K562 (cell line): Measurements from ENCODE around the gene CNOT11.

ENCODE experiments used
- ARID2 ChIP-seq: fragments of 450-650 bp; IDR thresholded peaks from 2 replicates; pipeline ENCODE4 v1.6.1; 2017; ENCODE audit warnings: antibody characterized with exemption, mild to moderate bottlenecking
- EP300 ChIP-seq: IDR thresholded peaks from 2 replicates; pipeline ENCODE4 v1.6.1; 2012; ENCODE audit warnings: low read length, improper control_type of control experiment
- LCOR ChIP-seq: sonication (generic); formaldehyde crosslinking; IDR thresholded peaks from 2 replicates; pipeline ENCODE4 v1.8.0; 2022; ENCODE audit warnings: mild to moderate bottlenecking, missing genetic modification reagents
- POLR2AphosphoS5 ChIP-seq: IDR thresholded peaks from 2 replicates; pipeline ENCODE4 v1.6.1; 2011; ENCODE audit warnings: mild to moderate bottlenecking, low read depth, low read length, moderate library complexity; ENCODE audit not compliant: control insufficient read depth, insufficient read depth
- RNF2 ChIP-seq: sonication (generic); IDR thresholded peaks from 2 replicates; pipeline ENCODE4 v1.6.1; 2016
- ZBTB8A ChIP-seq: fragments of 450-650 bp; IDR thresholded peaks from 2 replicates; pipeline ENCODE4 v1.6.1; 2018; ENCODE audit warnings: mild to moderate bottlenecking, moderate library complexity; ENCODE audit not compliant: partially characterized antibody
- TF ChIP-seq, protein P1 (sequence below): fragments of 250-450 bp; sonication (Bioruptor Pico); IDR thresholded peaks from 2 replicates; pipeline ENCODE4 v1.8.0; 2022; ENCODE audit warnings: inconsistent platforms, mild to moderate bottlenecking, moderate library complexity, borderline replicate concordance
- TF ChIP-seq, protein P2 (sequence below), 2 experiments: IDR thresholded peaks; 2 replicates each; pipeline ENCODE4 v1.6.1; 2012; ENCODE audit warnings: improper control_type of control experiment in 2 of 2, low read depth in 2 of 2, low read length in 2 of 2, borderline replicate concordance in 1 of 2
- TF ChIP-seq, protein P3 (sequence below), 3 experiments: IDR thresholded peaks in 2 of 3; conservative IDR thresholded peaks in 1 of 3; 2 replicates each; pipeline ENCODE4 v1.5.1; 2011 to 2012; ENCODE audit warnings: low read length in 3 of 3, mild to moderate bottlenecking in 3 of 3, control low read depth in 2 of 3, improper control_type of control experiment in 1 of 3, inconsistent platforms in 1 of 3, low read depth in 1 of 3, mixed read lengths in 1 of 3, moderate library complexity in 1 of 3; ENCODE audit not compliant: insufficient read depth in 2 of 3

DNA sequence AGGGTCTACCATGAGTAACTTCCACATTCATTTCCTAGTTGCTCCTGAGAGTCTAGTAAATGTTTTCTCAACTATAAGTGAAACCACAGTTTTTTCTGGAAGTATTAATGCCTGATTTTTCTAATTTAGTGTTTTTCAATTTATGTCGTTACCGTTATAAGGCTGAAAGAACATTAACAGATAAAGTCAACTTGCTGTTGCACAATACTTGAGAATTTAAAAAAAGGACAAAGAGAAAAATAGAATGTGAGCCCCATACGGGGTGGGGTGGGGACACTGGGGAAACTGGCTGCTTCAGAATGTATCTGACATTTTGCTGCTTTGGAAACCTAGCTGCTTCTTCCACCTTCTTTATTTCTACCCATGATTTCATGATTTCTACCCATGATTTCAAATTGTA, 26.2 kb downstream of the CNOT11 start:
- no peak for TF ChIP-seq RNF2
- TF ChIP-seq ZBTB8A: no peak
- TF ChIP-seq, protein P1, sequence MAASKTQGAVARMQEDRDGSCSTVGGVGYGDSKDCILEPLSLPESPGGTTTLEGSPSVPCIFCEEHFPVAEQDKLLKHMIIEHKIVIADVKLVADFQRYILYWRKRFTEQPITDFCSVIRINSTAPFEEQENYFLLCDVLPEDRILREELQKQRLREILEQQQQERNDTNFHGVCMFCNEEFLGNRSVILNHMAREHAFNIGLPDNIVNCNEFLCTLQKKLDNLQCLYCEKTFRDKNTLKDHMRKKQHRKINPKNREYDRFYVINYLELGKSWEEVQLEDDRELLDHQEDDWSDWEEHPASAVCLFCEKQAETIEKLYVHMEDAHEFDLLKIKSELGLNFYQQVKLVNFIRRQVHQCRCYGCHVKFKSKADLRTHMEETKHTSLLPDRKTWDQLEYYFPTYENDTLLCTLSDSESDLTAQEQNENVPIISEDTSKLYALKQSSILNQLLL (CRISPR knock-in tag): no peak
- no peak for TF ChIP-seq LCOR
- TF ChIP-seq, protein P2, sequence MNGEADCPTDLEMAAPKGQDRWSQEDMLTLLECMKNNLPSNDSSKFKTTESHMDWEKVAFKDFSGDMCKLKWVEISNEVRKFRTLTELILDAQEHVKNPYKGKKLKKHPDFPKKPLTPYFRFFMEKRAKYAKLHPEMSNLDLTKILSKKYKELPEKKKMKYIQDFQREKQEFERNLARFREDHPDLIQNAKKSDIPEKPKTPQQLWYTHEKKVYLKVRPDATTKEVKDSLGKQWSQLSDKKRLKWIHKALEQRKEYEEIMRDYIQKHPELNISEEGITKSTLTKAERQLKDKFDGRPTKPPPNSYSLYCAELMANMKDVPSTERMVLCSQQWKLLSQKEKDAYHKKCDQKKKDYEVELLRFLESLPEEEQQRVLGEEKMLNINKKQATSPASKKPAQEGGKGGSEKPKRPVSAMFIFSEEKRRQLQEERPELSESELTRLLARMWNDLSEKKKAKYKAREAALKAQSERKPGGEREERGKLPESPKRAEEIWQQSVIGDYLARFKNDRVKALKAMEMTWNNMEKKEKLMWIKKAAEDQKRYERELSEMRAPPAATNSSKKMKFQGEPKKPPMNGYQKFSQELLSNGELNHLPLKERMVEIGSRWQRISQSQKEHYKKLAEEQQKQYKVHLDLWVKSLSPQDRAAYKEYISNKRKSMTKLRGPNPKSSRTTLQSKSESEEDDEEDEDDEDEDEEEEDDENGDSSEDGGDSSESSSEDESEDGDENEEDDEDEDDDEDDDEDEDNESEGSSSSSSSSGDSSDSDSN (IDR thresholded peaks at IDR 0.05; ENCODE audit: borderline replicate concordance in 1 of 2, low read depth in 2 of 2, low read length in 2 of 2): no peak
- no peak for TF ChIP-seq ARID2
- TF ChIP-seq, protein P3, sequence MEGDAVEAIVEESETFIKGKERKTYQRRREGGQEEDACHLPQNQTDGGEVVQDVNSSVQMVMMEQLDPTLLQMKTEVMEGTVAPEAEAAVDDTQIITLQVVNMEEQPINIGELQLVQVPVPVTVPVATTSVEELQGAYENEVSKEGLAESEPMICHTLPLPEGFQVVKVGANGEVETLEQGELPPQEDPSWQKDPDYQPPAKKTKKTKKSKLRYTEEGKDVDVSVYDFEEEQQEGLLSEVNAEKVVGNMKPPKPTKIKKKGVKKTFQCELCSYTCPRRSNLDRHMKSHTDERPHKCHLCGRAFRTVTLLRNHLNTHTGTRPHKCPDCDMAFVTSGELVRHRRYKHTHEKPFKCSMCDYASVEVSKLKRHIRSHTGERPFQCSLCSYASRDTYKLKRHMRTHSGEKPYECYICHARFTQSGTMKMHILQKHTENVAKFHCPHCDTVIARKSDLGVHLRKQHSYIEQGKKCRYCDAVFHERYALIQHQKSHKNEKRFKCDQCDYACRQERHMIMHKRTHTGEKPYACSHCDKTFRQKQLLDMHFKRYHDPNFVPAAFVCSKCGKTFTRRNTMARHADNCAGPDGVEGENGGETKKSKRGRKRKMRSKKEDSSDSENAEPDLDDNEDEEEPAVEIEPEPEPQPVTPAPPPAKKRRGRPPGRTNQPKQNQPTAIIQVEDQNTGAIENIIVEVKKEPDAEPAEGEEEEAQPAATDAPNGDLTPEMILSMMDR (IDR thresholded peaks at IDR 0.05 in 2 of 3, conservative IDR thresholded peaks at IDR 0.05 in 1 of 3; ENCODE audit: insufficient read depth in 2 of 3, low read depth in 1 of 3, low read length in 3 of 3): no peak
- TF ChIP-seq EP300: no peak
- no peak for TF ChIP-seq POLR2AphosphoS5
